ENCODE results near the gene FAM151B.
"Not testable (repeated sequence)": the region's sequence is repeated elsewhere in the genome, so short reads cannot be mapped to it uniquely, and the experiment has no call there.

FAM151B gene

DNA sequence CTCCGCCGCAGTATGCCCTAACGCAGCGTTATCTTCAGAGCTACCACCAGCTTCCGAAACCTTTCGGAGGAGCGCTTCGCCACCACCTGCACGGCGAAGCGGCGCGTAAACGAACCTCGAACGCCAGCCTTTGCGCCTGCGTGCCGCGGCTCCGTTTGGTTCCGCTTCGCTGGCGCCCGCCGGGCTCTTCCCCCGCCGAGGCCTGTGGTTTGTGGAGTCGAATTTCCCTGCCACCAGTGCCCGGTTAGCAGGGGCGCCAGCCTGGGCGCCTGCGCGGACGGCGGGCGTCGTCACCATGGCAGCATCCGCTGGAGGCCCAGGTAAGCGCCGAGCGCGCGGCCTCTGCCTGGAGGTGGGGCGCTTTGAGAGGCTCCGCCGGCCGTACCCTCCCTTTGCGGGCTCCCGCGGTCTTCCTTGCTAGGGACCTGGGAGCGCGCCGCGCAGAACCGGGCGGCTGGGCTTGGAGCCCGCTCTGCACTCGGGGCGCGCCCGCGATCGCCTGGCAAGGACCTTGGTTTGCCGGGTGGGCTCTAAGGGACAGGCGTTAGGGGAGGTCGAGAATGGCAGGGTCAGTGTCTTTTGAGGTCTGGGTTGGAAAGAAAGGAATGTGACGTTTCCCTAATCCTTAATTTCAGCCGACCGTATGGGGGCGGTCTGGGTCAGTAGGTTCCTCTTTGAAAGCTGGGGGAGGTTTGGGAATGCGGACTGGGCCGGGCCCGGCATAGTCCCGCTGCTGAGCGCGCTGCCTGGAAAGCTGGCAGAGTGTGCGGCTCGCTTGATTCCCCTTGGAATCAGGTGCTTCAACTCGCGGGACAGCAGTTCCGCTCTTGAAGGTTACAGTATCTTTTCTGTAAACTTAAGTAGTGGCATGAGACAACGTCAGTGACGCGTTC lies at the start of gene FAM151B:
Gene FAM151B (plus strand): TSS at position 272 of the 893 bp plus-strand sequence. CDS start 24 bp downstream, at position 296.
- peak; percentile 10 to 29 for DNase-seq (ENCODE audit: low read depth in 2 of 2)

GRCh38 chr5:80438739-80439138 lies 49.2 kb upstream of the FAM151B start:
- DNase-seq (ENCODE audit: low read depth in 2 of 2): no peak

- no peak for DNase-seq (ENCODE audit: low read depth in 2 of 2)
Observed at GRCh38 chr5:80439213-80439612, 48.7 kb upstream of the FAM151B start.

DNA sequence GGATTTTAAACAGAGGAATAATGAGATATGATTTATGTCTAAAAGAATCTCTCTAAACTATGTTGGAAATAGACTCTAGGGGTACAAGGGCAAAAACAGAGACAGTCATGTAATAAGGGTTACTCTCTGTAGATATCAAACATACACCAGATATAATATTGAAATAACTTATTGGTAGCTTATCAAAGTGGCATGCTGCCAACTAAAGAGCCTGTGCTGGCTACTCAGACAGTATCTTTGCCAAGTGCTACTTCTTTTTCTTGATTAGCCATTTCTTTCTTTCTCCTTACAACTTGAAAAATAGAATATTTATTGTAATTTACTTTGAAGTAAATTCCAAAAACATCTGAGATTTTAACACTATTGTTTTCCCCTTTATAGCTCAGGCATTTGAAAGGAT lies 45.2 kb upstream of the FAM151B start:
- DNase-seq (ENCODE audit: low read depth in 2 of 2): no peak

DNA sequence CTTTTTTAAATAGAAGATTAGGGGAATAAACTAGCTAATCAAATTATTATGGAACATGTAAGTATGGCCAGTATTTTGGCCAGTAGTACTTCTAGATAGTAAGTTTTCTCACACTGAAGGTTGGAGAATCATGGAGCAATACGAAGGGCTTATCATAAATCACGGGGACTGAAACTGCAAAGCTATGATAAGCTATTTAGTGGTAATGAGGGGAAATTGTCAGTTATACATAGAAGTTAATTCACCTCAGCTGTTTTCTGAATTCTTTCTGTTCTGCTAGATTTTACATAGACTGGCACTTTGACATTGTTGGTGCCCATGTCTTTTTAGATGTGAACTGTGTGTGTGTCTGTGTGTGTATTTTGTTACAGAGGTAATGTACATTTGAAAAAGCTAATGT lies 34.5 kb upstream of the FAM151B start:
- no peak for DNase-seq (ENCODE audit: low read depth in 2 of 2)

- DNase-seq (ENCODE audit: low read depth in 2 of 2): no peak
Observed at GRCh38 chr5:80463269-80463668, 24.6 kb upstream of the FAM151B start.

- no peak for DNase-seq (ENCODE audit: low read depth in 2 of 2)
Observed at GRCh38 chr5:80466669-80467485, 21.0 kb upstream of the FAM151B start.

DNA sequence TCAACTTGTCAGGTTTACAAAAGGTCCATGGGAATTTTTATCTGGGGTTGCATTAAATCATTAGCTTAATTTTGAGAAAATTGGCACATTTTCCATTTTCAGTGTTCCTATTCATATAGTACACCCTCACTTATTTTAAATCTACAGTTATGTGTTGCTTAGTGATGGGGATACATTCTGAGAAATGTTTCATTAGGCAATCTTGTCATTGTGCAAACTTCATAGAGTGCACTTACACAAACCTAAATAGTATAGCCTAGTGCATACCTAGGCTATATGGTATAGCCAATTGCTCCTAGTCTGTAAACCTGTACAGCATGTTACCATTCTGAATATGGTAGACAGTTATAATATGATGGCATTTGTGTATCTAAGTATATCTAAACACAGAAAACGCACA lies 19.8 kb upstream of the FAM151B start:
- no peak for DNase-seq (ENCODE audit: low read depth in 2 of 2)

GRCh38 chr5:80470631-80471030 lies 17.3 kb upstream of the FAM151B start:
- DNase-seq (ENCODE audit: low read depth in 2 of 2): not testable (repeated sequence)

- no peak for DNase-seq (ENCODE audit: low read depth in 2 of 2)
Observed at GRCh38 chr5:80474929-80475328, 13.0 kb upstream of the FAM151B start.

DNA sequence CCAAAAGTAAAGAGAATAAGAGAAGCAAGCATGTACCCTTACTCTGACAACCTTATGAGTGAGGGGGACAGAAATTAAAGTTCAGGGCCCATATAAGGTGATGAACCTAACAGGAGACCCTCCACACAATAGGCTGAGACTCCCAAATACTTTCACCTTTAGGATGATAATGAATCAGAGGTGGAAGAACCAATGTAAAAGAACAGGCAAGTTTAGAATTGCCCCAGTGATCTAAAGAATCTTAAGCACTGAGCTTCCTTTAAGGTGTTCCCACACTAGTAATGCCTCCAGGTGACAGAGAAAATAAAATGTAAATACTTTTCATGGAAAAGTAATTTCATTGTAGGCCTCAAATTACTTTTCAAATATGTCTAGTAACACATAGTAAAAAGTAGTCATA lies 8.2 kb upstream of the FAM151B start:
- DNase-seq (ENCODE audit: low read depth in 2 of 2): no peak

DNA sequence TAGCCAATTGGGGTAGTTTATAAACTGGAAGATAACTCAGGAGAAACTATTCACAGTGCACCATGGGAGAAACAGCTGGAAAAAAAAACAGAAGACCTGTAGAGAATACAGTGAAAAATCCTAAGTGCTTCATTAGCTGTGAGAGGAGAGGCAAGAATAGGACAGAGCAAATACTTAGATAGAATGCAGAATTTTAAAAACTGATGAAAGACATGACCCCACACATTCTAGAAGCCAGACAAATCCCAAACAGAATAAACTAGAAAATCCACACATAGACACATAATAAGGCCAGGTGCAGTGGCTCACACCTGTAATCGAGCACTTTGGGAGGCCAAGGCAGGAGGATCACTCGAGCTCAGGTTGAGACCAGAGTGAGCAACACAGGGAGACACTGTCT lies 7.5 kb upstream of the FAM151B start:
- DNase-seq (ENCODE audit: low read depth in 2 of 2): no peak

GRCh38 chr5:80481019-80481893 lies 6.6 kb upstream of the FAM151B start:
- no peak for DNase-seq (ENCODE audit: low read depth in 2 of 2)

DNA sequence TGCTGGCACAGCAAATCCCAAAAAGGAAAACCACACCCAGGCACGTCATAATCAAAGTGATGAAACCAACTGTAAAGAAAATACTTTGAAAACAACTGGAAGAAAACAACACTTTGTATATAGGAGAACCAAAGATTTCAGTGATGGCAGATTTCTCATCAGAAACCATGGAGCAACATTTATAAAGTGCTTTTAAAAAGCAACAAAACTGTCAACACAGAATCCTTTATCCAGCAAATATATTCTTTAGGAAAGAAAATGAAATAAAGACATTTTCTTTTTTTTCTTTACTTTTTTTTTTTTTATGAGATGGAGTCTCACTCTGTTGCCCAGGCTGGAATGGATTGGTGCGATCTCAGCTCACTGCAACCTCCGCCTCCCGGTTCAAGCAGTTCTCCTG lies 5.3 kb upstream of the FAM151B start:
- no peak for DNase-seq (ENCODE audit: low read depth in 2 of 2)

GRCh38 chr5:80483636-80484232 lies 4.2 kb upstream of the FAM151B start:
- no peak for DNase-seq (ENCODE audit: low read depth in 2 of 2)

DNA sequence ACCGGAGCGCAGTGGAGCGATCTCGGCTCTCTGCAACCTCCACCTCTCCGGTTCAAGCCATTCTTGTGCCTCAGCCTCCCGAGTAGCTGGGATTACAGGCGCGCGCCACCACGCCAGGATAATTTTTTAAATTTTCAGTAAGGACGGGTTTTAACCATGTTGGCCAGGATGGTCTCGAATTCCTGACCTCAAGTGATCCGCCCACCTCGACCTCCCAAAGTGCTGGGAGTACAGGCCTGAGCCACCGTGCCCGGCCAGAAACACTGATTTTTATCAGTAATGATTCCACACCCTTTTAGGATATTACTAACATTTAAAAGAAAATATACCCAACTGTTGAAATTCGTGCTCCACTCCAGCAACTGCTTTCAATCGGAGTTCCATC lies 464 bp upstream of the FAM151B start:
- no peak for DNase-seq (ENCODE audit: low read depth in 2 of 2)

GRCh38 chr5:80491296-80491695 lies 3.4 kb downstream of the FAM151B start:
- no peak for DNase-seq (ENCODE audit: low read depth in 2 of 2)

- no peak for DNase-seq (ENCODE audit: low read depth in 2 of 2)
Observed at GRCh38 chr5:80492741-80493140, 4.8 kb downstream of the FAM151B start.

DNA sequence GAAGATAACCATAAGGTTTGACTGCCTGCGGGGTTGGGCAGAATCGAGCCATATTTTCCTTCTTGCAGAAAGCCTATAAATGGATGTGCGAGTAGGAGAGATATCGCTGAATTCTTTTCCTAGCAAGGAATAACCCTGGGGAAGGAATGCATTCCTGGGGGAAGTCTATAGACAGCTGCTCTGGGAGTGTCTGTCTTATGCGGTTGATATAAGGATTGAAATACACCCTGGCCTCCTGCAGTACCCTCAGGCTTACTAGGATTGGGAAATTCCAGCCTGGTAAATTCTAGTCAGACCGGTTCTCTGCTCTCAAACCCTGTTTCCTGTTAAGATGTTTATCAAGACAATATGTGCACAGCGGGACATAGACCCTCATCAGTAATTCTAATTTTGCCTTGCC lies 5.5 kb downstream of the FAM151B start:
- not testable (repeated sequence) for DNase-seq (ENCODE audit: low read depth in 2 of 2)

DNA sequence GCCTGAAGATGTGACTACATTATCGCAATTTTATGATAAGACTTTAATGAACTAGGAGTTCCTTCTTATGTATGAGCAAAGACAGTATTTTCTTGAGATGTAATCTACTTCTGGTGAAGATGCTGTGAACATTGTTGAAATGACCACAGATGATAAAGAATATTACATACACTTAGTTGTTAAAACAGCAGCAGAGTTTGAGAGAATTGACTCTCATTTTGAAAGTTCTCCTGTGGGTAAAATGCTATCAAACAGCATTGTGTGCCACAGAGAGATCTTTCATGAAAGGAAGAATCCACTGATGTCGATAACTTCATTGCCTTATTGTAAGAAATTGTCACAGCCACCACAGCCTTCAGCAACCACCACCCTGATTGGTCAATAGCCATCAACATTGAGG lies 8.0 kb downstream of the FAM151B start:
- DNase-seq (ENCODE audit: low read depth in 2 of 2): no peak

- DNase-seq (ENCODE audit: low read depth in 2 of 2): no peak
Observed at GRCh38 chr5:80502800-80503199, 14.9 kb downstream of the FAM151B start.
